Activated naive CD8-positive, alpha-beta T cell treated with anti-CD3 and anti-CD28 coated beads, Interleukin-2, amount 50 U/mL, for 16 hours (primary cell): Measurements from ENCODE around the gene GPC5.

ENCODE experiments used
- DNase-seq: peaks from one replicate; pipeline ENCODE4 v3.0.0-alpha.2; 2020; ENCODE audit warnings: low read depth, low spot score

The GPC5 gene

GRCh38 chr13:91592056-91593014, 193.9 kb downstream of the GPC5 start:
- no peak for DNase-seq

GRCh38 chr13:91593456-91593855, 195.0 kb downstream of the GPC5 start:
- DNase-seq = no peak

GRCh38 chr13:91594061-91594460, 195.6 kb downstream of the GPC5 start:
- no peak for DNase-seq

GRCh38 chr13:91595677-91596076, 197.3 kb downstream of the GPC5 start:
- no peak for DNase-seq

GRCh38 chr13:91596842-91597241, 198.4 kb downstream of the GPC5 start:
- DNase-seq = no peak

- DNase-seq = no peak
Observed at GRCh38 chr13:91598655-91599054, 200.2 kb downstream of the GPC5 start.

- DNase-seq = no peak
Observed at GRCh38 chr13:91601273-91601672, 202.9 kb downstream of the GPC5 start.

- DNase-seq = no peak
Observed at GRCh38 chr13:91601807-91602206, 203.4 kb downstream of the GPC5 start.

- DNase-seq = no peak
Observed at GRCh38 chr13:91609353-91609752, 210.9 kb downstream of the GPC5 start.

- no peak for DNase-seq
Observed at GRCh38 chr13:91618315-91618714, 219.9 kb downstream of the GPC5 start.

- DNase-seq = no peak
Observed at GRCh38 chr13:91620670-91621141, 222.3 kb downstream of the GPC5 start.

GRCh38 chr13:91621161-91621560, 222.7 kb downstream of the GPC5 start:
- DNase-seq = no peak

- no peak for DNase-seq
Observed at GRCh38 chr13:91621963-91622362, 223.5 kb downstream of the GPC5 start.

GRCh38 chr13:91622778-91623550, 224.5 kb downstream of the GPC5 start:
- DNase-seq = no peak

- DNase-seq = no peak
Observed at GRCh38 chr13:91627952-91628739, 229.7 kb downstream of the GPC5 start.

- DNase-seq = no peak
Observed at GRCh38 chr13:91630946-91631345, 232.5 kb downstream of the GPC5 start.

GRCh38 chr13:91632086-91632485, 233.7 kb downstream of the GPC5 start:
- DNase-seq = no peak

- no peak for DNase-seq
Observed at GRCh38 chr13:91639330-91639729, 240.9 kb downstream of the GPC5 start.

GRCh38 chr13:91643394-91643793, 245.0 kb downstream of the GPC5 start:
- DNase-seq = no peak

GRCh38 chr13:91644806-91645205, 246.4 kb downstream of the GPC5 start:
- no peak for DNase-seq

- no peak for DNase-seq
Observed at GRCh38 chr13:91647361-91647990, 249.1 kb downstream of the GPC5 start.
